ENCODE data around the gene TRMU.

Gene TRMU

DNA sequence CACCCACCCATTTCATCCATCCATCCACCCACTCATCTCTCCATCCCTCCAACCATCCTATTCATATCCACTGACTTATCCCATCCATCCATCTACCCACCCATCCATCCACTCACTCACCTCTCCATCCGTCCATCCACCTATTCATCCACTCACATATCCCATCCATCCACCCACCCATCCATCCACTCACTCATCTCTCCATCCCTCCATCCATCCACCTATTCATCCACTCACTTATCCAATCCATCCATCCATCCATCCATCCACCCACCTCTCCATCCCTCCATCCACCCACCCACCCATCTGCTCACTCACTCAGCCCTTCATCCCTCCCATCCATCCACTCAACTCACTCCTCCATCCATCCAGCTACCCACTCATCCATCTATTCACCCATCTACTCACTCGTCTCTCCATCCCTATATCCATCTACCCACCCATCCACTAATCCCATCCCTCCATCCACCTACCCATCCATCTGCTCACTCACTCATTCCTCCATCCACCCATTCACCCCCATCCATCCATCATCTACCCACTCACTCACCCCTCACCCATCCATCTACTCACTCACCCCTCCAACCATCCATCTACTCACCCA is 36.2 kb downstream of the TRMU start:
- DNase-seq, result no peak

- no peak for DNase-seq
Measured at GRCh38 chr22:46372686-46373085, 37.2 kb downstream of the TRMU start.

GRCh38 chr22:46373159-46373558 is 37.6 kb downstream of the TRMU start:
- DNase-seq, result no peak

DNA sequence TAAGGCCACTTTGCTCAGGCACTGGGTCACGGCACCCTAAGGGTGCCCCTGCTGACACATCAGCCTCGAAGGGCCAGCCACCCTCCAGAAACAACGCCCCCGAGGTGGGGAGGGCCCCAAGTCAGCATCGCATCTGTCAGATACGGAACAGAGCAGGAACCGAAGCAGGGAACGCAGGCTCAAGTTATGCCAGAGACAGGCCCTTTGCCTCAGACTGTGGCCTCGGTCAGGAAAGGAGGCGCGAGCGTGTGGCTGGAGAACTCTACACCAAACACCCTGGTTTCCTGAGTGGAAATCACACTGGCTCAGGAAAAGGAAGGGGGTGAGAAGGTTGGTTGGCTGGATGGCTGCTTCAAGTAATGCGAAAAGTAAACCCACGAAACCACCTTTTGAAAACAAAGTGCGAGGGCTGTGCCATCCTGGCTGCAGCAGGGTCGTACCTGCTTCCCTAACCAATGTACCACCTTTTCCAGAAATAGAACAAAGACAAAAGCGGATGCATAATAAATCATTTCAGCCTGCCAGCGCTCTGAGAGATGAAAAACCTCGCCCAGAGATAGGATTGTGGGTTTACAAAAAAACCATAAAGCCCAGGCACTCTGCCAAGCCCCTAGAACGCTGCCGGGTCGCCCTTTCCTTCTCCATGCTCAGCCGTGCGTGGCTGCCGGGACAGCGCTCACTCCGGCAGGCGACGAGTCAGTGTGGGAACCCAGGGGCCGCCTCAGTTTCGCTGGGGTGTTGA is 38.6 kb downstream of the TRMU start:
- DNase-seq, result no peak

GRCh38 chr22:46374663-46375474 is 39.4 kb downstream of the TRMU start:
- DNase-seq, result no peak

DNA sequence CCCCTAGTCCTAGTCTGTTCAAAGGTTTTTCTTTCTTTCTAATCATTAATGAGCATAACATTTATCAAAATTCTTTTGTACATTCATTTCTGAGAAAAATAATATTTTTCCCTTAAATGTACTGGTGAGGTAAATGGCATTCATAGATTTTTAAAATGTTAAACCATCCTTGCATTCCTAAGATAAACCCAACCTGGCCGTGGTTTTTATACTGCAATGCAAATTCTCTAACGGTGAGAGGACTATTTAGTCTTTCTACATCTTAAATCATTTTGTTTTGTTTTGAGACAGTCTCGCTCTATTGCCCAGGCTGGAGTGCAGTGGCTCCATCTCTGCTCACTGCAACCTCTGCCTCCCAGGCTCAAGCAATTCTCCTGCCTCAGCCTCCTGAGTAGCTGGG is 40.6 kb downstream of the TRMU start:
- no peak for DNase-seq

DNA sequence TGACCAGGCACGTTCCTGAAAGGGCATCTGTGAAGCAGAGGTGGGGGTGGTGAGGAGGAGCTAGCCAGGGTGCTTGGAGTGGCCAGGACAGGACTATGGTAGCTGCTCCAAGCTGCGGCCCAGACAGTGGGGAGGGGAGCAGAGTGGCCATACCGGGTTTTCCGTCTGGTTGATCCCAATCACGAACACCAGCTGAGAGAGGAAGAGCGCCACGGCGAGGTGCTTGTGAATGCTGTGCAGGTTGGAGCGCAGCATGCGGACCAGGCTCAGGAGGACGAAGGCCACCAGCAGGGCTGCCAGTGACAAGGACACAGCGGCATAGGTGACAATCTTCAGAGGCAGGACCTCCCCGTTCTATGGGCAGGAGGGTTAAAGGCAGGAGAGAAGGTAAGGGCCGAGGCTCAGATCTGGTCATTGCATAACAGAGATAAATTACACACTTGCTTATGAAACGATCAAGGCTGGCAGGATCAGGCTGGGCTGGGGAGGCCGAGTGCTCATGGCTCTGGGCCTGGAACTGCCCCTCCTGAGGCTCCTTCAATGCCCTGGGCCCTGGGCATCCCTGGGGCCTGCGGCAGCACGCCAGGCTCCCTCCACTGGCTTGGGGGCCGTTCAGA is 41.5 kb downstream of the TRMU start:
- no peak for DNase-seq

GRCh38 chr22:46377525-46378425 is 42.3 kb downstream of the TRMU start:
- DNase-seq, result no peak

GRCh38 chr22:46378426-46379065 is 43.0 kb downstream of the TRMU start:
- DNase-seq, result no peak

DNA sequence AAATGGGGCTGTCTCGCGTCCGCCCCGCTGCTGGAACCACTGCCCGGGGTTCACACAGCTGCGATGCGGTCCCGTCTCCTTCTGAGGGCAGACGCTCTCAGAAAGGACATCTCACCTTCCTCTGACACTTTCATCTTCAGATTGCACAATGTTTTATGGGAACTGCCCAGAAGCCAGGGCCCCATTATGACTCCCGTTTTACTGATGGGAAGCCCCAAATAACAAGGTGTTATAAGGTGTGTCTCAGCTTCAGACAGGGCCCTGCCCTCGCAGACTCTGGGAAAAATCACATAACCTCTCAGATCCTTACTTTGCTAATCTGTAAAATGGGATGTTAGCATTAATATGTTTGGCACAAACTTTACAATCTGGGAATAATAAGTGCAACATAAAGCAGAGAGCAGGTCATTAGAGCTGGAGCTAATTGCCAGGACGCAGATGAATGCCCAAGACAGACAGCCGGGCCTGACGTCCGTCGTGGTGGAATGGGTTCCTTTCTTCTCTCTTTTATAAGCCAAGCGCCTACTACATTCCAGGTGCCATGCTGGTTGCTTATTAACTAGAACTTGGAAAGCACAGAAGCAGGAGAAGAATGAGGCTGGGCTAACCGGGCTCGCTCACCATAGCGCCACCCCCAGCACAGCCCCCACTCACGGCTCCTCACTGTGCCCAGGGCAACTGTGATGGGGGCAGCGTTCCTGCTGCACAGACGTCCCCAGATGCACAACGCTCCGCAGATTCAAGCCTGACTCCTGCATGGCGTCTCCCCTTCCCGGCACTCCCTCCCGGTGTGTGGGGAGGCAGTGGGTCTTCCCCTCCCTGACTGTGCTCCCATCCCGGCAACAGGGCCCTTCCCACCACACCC is 43.8 kb downstream of the TRMU start:
- DNase-seq, result no peak

GRCh38 chr22:46380069-46380468 is 44.6 kb downstream of the TRMU start:
- no peak for DNase-seq

- DNase-seq, result no peak
Measured at GRCh38 chr22:46380581-46380980, 45.1 kb downstream of the TRMU start.

- peak; percentile 9 for DNase-seq
Measured at GRCh38 chr22:46381142-46381541, 45.6 kb downstream of the TRMU start.

DNA sequence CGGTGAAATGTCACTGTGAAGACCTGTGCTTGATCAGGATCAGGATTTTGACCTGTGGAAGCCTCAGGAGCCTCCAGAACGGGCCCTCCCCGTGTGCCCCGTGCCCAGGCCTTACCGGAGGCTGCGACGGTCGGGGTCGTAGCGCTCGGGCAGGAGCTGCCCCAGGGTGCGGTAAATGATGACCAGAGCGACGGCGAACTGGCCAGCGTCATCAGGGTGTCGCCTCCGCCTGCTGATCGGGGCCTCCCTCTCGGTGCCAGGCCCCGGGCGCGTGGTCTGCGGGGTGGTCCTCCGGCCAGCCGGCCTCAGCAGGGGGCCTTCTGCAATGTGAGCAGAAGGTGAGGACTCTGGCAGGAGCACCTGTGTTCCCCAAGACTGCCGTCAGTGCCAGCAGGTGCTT is 46.2 kb downstream of the TRMU start:
- DNase-seq, result no peak

GRCh38 chr22:46382524-46382923 is 47.0 kb downstream of the TRMU start:
- DNase-seq, result no peak

GRCh38 chr22:46386312-46386711 is 50.8 kb downstream of the TRMU start:
- DNase-seq, result no peak

DNA sequence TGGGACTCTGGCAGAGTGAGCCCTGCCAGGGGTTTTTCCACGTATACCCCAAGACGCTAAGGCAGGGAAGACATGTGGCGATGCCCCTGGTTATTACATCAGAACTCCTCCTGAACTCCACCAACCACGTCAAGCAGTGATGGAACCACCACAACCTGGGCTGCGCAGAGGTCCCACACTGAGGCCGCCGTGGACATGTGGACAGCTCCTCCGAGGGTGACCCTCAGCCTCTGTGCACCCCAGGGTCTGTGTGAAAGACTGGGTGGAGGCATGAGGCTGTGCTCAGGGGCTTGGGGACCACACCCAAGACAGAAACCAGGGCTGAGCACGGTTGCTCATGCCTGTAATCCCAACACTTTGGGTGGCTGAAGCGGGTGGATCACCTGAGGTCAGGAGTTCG is 52.2 kb downstream of the TRMU start:
- no peak for DNase-seq

DNA sequence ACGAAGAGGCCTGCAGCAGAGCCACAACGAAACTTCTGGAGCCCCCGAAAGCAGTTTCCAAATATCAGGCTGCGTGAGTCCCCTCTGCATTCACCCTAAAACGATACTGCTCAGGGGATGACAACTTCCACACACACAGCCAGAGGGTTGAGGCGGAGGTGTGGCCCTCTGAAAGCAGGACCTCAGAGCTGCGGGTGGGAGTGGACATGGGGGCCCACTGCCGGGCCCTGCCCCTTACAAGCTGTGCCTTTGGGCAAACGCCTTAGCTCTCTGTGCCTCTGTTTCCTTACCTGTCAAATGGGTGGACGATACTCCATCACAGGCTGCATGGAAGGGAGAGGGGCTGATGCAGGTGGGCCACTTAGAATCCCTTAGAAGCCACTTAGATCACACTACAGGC is 53.1 kb downstream of the TRMU start:
- no peak for DNase-seq

- no peak for DNase-seq
Measured at GRCh38 chr22:46389081-46389480, 53.6 kb downstream of the TRMU start.

DNA sequence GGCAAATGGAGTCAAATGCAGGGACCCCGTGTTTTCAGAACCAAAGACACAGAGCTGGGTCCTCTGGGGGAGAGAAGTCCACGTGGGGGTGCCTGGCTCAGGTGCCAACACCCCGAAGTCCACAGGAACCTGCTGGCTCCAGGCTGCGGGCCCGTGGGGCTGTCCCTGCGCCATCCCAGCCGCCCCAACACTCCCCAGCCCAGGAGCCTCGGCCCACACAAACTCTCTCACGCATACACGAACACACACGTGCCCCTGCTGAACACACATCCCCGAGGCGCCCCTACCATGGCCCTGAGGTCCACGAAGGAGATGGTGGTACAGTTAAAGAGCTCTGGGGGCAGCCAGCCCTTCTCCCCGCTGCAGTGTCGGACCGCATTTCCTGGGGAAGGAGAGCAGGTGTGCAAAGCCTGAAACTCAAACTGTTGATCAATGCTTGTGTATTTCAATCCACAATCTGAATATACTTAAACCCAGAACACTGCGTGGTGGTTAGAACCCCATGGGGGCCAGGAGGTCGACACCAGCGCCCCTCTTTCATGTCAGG is 54.7 kb downstream of the TRMU start:
- DNase-seq, result no peak

Measured in fibroblast of skin of scalp (primary cell).